ENCODE measurements around the gene CSPG5.

DNA sequence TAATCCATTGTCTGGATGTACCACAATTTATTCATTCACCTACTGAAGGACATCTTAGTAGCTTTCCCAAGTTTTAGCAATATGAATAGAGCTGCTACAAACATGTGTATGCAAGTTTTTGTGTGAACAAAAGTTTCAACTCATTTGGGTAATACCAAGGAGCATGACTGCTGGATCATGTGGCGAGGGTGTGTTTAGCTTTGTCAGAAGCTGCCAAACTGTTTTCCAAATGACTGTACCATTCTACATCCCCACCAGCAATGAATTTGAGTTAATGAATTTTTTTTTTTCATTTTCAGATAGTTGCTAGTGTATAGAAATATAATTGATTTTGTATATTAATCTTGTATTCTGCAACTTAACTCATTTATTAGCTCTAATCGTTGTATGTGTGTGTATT, 45.2 kb downstream of the CSPG5 start:
- TF ChIP-seq, protein P1, sequence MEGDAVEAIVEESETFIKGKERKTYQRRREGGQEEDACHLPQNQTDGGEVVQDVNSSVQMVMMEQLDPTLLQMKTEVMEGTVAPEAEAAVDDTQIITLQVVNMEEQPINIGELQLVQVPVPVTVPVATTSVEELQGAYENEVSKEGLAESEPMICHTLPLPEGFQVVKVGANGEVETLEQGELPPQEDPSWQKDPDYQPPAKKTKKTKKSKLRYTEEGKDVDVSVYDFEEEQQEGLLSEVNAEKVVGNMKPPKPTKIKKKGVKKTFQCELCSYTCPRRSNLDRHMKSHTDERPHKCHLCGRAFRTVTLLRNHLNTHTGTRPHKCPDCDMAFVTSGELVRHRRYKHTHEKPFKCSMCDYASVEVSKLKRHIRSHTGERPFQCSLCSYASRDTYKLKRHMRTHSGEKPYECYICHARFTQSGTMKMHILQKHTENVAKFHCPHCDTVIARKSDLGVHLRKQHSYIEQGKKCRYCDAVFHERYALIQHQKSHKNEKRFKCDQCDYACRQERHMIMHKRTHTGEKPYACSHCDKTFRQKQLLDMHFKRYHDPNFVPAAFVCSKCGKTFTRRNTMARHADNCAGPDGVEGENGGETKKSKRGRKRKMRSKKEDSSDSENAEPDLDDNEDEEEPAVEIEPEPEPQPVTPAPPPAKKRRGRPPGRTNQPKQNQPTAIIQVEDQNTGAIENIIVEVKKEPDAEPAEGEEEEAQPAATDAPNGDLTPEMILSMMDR (IDR thresholded peaks at IDR 0.05), result no peak
- TF ChIP-seq POLR2A (IDR thresholded peaks at IDR 0.05), result no peak

All from heart left ventricle (tissue), 13 donors.